IPS-NIHi11 (cell line): ENCODE data around the gene LY6G6D.
A peak's percentile ranks its signal among the peaks of the same experiment; 100 is the strongest.
"Not testable (repeated sequence)": the region's sequence is repeated elsewhere in the genome, so short reads cannot be mapped to it uniquely, and the experiment has no call there.

Source experiments
- DNase-seq: peaks from one replicate; pipeline ENCODE4 v3.0.0; 2012; ENCODE audit warnings: mixed read lengths, low spot score

The LY6G6D gene

GRCh38 chr6:31692353-31692752 is 22.8 kb upstream of the LY6G6D start:
- no peak for DNase-seq

- no peak for DNase-seq
These were observed 22.3 kb upstream of the LY6G6D start for GRCh38 chr6:31692886-31693285.

- DNase-seq = no peak
These were observed 21.6 kb upstream of the LY6G6D start for GRCh38 chr6:31693535-31693934.

GRCh38 chr6:31697555-31697954 is 17.6 kb upstream of the LY6G6D start:
- DNase-seq = no peak

- no peak for DNase-seq
These were observed 14.3 kb upstream of the LY6G6D start for GRCh38 chr6:31700740-31701401.

GRCh38 chr6:31701666-31702404 is 13.3 kb upstream of the LY6G6D start:
- no peak for DNase-seq

- peak; percentile 54 for DNase-seq
These were observed 12.7 kb upstream of the LY6G6D start for GRCh38 chr6:31702405-31702818.

- DNase-seq = peak; percentile 100
These were observed 12.1 kb upstream of the LY6G6D start, which contains the start of gene ABHD16A for GRCh38 chr6:31702819-31703716. TSS of gene ABHD16A (minus strand) at chr6:31703324. CDS start at chr6:31703281, 43 bp downstream.

- no peak for DNase-seq
These were observed 9.2 kb upstream of the LY6G6D start for GRCh38 chr6:31705931-31706330.

- DNase-seq = no peak
These were observed 8.5 kb upstream of the LY6G6D start, which contains the start of gene LY6G6F for GRCh38 chr6:31706599-31706998. TSS of gene LY6G6F (plus strand) at chr6:31706866. CDS start at chr6:31706907, 41 bp downstream.

GRCh38 chr6:31707701-31708100 is 7.4 kb upstream of the LY6G6D start:
- no peak for DNase-seq

GRCh38 chr6:31708224-31708623 is 6.9 kb upstream of the LY6G6D start:
- no peak for DNase-seq

GRCh38 chr6:31709157-31709556 is 6.0 kb upstream of the LY6G6D start:
- DNase-seq = not testable (repeated sequence)

GRCh38 chr6:31710523-31711219 is 4.5 kb upstream of the LY6G6D start:
- no peak for DNase-seq

- no peak for DNase-seq
These were observed 3.9 kb upstream of the LY6G6D start for GRCh38 chr6:31711233-31711632.

- no peak for DNase-seq
These were observed 2.9 kb upstream of the LY6G6D start for GRCh38 chr6:31712296-31712695.

GRCh38 chr6:31713465-31713864 is 1.7 kb upstream of the LY6G6D start:
- no peak for DNase-seq

- peak; percentile 56 for DNase-seq
These were observed 1.0 kb upstream of the LY6G6D start for GRCh38 chr6:31713991-31714684.

GRCh38 chr6:31717499-31718222 is 2.5 kb downstream of the LY6G6D start:
- peak; percentile 66 for DNase-seq

GRCh38 chr6:31718265-31718664 is 3.1 kb downstream of the LY6G6D start:
- peak; percentile 68 for DNase-seq
